ENCODE results near the gene AACS.

DNA sequence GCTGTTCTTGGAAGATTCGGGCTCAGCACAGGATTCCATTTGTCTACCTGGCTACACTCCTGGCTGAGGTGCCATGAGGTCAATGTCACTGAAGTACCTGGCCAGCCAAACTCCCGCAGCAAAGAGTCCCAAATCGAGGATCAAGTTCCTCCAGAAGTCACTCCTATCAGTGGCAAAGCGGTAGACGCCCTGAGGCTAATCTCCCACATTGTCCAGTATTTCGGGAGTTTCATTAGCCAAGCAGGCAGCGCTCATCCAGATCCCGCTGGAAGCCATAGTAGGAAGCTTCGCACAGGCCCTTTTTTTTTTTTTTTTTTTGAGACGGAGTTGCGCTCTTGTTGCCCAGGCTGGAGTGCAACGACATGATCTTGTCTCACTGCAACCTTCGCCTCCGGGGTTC lies 8.9 kb upstream of the AACS start:
- TF ChIP-seq CTCF (IDR thresholded peaks at IDR 0.05; ENCODE audit: insufficient read depth, low read length) (no peak), REST (IDR thresholded peaks at IDR 0.05; ENCODE audit: insufficient replicate concordance, low read depth) (no peak)

All from HL-60 (cell line).